ENCODE data around the gene ADGRG3.

GRCh38 chr16:57722651-57723050 lies 54.5 kb downstream of the ADGRG3 start:
- no peak for TF ChIP-seq CTCF (IDR thresholded peaks at IDR 0.05)
- no peak for TF ChIP-seq EZH2 (IDR thresholded peaks at IDR 0.05; ENCODE audit: borderline replicate concordance, insufficient read depth, low read depth, low read length, poor library complexity, severe bottlenecking)
